RKO (cell line): Measurements from ENCODE around the gene TMEM205.
"Not testable (repeated sequence)": the region's sequence is repeated elsewhere in the genome, so short reads cannot be mapped to it uniquely, and the experiment has no call there.

Experiments
- DNase-seq: peaks from one replicate; pipeline ENCODE4 v3.0.0-alpha.2; 2016; ENCODE audit warnings: low spot score

The TMEM205 gene

DNA sequence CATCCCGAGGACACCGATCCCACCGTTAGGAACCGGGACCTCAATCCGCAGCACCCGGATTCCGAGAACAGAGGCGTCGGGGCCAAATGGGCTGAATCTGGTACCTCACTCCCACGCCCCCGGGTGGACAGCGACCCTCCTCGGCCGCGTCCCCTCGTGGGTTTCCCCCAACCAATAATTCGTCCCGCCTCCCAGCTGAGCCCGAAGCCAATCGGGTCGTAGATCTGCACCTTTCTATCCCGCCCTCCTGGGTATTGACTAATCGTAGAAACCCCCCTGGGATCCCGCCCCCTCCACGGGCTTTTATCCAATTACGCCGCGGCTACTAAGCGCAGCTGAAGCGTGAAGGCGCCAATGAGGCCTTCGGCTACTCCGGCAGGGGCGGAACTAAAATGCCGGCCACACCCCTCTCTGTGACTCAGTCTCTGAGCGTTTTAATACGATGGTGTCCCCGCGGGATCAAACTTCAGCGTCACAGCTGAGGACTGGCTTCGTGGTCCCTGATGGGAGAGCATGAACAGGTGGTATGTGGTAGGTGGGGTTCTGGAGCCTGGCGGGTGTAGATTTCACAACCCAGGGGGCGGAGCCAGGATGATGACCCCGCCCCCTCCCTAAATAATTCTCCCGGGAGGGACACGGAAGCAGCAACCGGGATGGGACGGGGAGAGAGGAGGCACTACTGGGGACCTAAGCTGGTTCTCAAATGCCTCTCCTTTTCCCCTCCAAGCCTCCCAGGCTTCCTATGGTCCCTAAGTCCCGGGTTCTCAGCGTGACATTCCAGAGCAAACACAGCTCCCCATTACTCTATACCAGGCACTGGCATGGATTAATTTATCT is at the start of gene TMEM205, which contains the start of gene CCDC159:
TSS of gene TMEM205 (minus strand) at position 165 of the 837 bp plus-strand sequence. CDS start 649 bp downstream, outside the sequence.
TSS of gene CCDC159 (plus strand) at position 416 of the 837 bp plus-strand sequence. CDS start at position 504, 88 bp downstream.
- DNase-seq = peak; percentile 99

DNA sequence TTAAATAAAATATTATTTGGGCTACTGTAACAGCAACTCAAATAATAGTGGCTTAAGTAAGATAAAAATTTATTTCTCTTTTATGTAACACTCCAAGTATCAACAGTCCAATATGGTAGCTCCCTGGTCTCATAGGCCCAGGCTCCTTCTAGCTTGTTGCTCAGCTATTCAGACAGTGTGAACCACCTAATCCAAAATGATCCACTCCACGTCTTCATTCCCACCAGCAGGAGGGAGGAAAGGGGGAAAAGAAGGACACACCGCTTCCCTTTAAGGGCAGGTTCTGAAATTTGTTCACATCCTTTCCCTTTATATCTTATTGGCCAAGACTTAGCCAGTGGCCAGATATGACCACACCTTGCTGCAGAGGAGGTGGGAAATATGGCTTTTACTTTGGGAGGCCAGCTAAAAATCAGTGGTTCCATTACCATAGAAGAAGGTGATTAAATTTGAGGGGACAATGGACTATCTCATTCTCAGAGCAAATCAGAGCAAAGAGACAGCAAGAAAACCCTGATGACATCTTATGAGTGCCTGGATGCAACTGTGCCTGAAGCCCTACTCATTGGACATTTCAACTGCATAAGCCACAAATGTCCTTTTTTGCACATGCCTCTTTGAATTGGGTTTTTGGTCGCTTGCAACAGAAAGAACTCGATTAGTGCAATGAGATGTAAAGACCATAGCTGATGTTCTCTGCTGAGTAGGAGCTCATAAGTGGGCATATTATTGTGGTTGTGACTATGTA is 45.0 kb upstream of the TMEM205 start:
- DNase-seq = no peak

DNA sequence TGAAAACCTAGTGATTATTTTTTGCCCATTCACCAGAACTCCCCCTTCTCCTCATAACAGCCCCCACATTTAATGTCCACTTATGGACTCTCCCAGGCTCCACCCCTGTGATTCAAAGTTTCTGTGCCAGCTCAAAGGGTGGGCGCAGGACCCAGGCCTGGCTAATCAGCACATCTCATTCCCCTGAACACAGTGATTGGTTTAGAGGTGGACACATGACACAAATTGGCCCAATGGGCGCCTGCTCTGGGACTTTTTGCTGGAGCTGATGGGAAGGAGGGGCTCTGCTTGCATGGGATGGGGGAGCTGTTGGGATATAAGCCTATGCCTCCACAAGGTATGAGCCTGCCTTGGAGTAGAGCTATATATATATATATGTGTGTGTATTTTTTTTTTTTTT is 44.3 kb upstream of the TMEM205 start:
- DNase-seq = no peak

DNA sequence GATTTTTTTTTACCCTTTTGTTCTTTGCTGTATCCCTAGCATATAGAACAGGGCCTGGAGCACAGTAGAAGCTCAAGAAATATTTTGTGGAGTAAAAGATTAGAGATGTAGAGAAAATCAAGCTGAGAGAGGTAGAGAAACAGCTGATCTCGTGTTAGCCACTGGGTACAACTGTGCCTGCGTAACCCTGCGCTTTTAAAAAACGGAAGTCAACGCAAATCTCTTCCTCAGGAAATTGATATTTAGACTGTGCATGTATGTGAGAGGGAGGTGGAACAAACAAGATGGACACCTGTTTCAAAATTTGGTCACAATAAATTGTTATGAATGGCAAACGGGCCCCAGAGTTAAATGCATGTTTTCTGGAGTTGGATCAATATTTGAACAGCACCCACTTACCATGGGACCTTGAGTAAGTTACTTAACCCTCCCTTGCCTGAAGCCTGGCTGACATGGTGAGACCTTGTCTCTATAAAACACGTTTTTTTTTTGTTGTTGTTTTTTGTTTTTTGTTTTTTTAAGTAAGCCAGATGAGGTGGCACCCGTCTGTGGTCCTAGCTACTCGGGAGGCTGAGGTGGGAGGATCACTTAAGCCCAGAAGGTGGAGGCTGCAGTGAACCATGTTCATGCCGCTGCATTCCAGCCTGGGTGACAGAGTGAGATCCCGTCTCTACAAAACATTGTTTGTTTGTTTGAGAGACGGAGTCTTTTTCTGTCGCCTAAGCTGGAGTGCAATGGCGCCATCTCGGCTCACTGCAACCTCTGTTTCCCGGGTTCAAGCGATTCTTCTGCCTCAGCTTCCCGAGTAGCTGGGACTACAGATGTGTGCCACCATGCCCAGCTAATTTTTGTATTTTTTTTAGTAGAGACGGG is 41.3 kb upstream of the TMEM205 start:
- no peak for DNase-seq

DNA sequence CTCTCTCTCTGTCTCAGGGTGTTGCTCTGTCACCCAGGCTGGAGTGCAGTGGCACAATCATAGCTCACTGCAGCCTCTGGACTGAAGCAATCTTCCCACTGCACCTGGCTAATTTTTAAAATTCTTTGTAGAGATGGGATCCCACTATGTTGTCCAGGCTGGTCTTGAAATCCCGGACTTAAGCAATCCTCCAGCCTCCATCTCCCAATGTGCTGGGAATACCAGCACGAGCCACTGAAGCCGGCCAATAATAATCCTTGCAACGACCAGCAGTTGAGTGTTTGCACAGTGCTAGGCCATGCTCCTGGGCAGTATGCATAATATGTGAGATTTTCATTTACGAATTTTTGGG is 38.7 kb upstream of the TMEM205 start:
- no peak for DNase-seq

DNA sequence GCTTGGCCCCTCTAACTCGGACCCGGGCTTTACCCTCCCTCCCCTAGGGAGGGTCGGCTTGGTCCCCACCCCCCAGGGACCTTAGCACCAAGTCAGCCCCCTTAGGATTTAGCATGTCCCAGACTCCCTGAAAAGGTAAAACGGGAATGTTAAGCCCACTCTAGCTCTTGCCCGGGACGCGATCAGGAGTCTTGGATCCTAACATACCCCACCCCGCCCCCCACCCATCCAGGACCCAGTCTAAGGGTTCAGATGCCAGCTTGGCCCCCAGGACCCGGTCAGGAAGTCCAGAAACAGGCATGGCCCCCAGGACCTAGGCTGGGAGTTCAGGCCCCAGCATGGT is 37.6 kb upstream of the TMEM205 start:
- no peak for DNase-seq

DNA sequence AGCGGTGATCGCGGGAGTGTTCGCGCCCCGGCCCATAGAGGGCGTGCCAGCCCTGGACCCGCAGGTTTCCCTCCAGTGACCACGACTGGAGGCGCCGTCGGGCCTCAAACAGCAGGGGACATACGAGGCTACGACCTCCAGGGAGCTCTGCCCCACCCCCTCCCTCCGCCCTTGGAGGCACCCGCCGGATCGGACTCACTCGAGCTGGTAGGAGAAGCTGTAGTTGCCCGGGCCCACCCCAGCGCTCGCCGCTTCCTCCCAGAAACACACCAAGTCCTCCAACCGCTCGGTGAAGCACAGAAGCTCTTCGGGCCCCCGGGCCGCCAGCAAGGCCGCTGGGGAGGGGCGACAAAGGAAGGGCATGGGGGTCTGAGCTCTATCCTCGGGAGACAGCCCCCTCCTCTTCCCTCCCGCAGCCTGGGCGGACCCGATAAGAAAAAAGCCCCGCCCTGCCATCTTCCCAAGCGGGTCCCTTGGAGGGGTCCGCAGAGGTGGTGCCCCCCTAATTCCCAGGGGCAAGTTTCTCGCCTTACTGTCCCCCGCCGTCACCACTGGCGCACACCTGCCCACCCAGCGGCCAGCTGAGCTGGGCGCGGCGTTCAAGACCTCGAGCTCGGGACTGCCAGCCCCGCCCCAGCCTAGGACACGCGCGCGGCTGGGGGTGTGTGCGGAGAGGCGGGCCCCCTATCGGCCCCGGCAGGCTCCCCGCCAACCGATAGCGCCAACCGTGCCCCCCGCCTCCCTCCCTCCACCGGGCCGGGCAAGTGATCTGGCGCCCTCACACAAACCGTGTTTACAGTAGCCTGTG is 37.0 kb upstream of the TMEM205 start:
- DNase-seq = no peak

DNA sequence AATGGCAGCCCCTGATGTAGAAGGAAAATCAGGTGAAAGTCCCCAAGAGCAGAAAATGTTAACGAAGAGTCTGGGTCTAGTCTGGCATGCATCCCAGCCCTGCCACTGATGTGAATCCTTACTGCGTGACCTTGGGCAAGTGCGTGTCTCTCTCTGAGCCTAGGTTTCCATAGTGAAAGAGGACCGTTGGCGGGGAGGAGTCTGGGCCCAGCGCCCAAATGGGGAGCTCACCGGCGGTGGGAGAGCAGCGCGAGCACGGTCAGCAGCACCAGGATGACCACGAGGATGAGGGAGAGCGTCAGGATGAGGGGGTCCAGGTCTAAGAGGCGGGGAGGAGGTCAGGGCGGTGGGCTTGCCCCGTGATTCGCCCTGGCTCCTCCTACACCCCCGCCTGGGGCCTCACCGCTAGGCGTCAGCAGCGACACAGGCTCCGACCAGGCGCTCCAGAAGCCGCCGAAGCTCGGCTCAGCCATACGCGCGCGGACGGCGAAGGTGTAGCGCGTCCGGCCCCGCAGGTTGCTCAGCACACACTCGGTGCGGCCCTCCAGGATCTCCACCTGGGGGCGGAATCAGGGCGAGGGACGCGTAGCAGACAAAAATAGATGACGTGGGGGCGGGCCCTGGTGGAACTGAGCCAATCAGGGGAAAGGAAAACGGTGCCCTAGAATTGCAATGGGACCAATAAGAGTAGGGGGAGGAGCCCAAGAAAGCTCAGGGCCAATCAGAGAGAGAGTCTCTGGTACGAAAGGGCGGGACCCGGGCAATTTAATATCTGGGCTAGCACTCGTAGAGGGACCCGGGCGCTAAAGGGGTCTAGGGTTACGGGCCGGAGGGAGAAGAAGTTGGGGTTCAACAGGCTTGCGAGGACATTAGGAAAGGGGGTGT is 34.8 kb upstream of the TMEM205 start:
- peak; percentile 98 for DNase-seq

DNA sequence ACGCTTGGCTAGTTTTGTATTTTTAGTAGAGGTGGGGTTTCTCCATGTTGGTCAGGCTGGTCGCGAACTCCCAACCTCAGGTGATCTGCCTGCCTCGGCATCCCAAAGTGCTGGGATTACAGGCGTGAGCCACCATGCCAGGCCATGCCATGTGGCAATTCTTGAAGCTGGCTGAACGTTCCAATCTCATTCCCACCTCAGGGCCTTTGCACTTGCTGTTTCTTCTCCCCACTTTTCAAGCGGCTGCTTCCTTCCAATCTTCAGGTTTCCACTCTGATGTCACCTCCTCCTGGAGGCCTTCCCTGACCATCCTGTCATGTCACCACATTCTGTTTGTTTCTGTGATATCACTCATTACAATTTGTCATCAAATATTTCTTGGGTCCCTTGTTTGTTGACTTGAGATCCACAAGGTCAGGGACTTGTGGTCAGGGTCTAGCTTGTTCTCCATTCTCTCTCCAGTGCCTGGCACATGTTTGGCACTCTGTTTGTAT is 33.8 kb upstream of the TMEM205 start:
- no peak for DNase-seq

DNA sequence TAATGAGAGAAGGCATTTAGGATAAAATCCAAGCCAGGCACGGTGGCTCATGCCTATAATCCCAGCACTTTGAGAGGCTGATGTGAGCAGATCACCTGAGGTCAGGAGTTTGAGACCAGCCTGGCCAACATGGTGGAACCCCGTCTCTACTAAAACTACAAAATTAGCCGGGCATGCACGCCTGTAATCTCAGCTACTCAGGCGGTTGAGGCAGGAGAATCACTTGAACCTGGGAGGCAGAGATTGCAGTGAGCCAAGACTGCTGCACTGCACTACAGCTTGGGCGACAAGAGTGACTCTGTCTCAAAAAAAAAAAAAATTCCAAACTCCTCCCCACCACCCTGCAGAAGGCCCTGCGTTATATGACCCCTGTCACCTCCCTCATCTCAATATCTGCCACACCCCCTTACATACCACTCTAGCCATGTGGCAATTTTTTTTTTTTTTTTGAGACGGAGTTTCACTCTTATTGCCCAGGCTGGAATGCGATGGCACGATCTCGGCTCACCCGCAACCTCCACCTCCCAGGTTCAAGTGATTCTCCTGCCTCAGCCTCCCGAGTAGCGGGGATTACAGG is 33.3 kb upstream of the TMEM205 start:
- not testable (repeated sequence) for DNase-seq

DNA sequence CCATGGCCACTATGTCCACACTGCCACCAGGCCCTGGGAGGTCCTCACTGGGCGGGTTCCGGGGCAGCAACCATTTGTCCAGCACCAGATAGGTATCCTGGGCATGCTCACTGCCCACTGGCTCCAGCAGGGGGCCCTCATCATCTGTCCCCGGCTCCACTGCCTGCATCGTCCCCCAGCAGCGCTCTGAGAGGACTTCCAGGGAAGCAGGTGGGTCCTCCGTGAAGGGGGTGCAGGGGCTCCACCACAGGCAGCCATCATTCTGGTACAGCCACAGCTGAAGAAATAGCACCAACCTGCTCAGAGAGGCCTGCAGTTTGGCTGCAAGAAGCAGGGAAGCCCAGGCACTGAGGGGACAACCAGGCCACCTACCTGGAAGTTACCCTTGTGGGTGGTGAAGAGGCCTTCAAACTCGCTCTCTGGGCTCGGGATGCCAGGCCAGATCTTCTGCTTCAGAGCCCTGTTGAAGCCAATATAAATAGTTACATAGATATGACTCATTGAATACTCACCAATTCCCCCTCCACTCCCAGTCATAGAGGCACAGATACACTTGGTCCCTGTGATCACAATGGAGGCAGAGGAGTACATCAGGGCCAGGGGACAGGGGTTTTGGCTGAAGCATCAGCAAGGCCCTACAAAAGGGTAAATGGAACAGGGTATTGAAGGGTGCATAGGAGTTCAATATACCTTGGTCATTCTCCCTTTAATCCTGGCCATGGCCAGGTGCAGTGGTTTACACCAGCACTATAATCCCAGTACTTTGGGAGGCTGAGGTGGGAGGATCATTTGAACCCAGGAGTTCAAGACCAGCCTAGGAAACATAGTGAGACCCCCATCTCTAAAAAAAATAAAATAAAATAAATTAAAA is 32.5 kb upstream of the TMEM205 start:
- DNase-seq = peak; percentile 90

DNA sequence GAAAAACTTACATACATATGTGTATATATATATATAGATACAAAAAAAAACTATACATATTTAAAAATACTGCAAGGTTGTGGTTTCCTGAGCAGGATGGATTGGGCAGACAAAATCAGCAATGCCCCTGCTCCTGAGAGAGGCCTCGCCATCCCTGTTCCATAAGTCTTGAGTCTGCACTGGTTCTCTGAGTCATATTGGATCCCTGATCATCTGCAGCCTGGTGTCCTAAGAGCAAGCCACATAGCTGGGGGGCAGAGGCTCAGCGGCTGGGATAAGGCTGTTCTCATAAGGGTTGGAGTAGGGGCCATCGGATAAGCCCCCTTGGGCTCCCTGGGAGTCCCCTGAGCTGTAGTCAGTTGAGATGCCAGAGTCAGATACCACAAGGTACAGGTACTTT is 31.7 kb upstream of the TMEM205 start:
- no peak for DNase-seq

DNA sequence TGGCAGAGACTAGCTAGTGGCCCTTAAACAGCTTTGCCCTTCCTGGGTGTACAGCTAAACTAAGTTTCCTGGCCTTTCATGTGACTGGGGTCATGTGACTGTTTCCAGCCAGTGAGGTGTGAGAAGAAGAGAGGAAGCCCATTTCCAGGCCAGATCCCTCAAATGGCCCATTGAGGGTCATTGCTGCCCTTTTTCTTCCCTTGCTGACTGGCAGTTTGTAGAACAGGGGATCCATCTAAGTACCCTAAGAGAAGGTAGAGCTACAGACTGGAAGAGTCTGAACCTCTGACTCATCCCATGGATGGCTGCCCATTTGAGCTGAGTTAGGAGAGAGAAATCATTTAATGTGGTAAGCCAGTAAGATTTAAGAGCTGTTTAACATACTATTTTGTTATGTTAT is 31.2 kb upstream of the TMEM205 start:
- DNase-seq = peak; percentile 78

DNA sequence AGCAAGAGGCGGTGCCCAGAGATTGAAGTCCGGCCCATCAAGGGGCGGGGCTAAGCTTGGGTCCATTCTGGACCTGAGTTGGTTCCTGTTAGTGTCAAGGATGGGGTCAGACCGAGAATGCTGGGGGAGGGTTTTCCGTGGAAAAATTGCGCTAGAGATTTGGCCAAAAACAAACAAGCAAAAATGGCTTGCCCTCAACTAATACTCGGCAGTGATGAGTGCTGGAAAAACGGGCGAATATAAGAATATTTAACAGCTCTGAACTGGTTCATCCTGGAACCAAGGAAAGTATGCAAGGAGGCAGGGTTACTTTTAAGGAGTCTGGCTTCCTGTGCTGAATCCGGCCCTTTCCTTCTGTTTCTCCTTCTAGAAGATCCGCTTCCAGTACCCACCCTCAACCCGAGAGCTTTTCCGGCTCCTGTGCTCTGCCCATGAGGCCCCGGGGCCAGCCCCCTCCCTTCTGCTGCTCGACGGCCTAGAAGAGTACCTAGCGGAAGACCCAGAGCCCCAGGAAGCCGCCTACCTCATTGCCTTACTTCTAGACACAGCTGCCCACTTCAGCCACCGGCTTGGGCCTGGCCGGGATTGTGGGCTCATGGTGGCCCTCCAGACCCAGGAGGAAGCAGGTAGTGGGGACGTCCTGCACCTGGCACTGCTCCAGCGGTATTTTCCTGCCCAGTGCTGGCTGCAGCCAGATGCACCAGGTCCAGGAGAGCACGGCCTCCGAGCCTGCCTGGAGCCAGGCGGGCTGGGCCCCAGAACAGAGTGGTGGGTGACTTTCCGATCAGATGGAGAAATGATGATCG is 29.3 kb upstream of the TMEM205 start:
- DNase-seq = peak; percentile 63

DNA sequence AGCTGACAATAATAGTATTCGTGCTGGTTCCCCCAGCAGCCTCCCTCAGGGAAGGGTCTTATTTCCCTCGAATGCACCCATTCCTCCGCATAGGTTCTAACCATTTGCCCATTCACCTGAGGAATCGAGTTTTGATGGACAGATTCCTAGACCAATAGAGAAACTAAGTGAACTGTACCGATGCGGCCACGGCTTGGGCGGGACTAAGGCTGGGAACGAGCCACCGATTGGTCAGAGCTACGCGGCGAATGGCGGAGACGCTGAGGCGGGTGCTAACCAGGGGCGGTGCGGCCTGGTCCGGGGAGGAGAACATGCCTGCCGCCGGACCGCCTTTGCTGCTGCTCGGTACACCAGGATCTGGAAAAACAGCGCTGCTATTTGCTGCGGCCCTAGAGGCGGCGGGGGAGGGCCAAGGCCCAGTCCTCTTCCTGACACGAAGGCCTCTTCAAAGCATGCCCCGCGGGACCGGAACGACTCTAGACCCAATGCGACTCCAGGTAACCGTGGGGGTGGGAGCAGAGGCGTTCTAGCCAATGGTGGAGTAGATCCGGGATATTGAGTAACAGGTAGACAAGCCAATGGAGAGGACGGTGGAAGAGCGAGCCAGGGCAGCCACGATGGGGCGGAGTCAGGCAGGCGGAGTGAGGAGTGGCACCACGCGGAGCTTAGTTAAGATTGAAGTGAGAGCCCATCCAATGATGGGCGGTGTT is 28.5 kb upstream of the TMEM205 start, which contains the start of gene SWSAP1:
TSS of gene SWSAP1 (plus strand) at position 234 of the 710 bp plus-strand sequence. CDS start at position 249, 15 bp downstream.
- DNase-seq = peak; percentile 100

DNA sequence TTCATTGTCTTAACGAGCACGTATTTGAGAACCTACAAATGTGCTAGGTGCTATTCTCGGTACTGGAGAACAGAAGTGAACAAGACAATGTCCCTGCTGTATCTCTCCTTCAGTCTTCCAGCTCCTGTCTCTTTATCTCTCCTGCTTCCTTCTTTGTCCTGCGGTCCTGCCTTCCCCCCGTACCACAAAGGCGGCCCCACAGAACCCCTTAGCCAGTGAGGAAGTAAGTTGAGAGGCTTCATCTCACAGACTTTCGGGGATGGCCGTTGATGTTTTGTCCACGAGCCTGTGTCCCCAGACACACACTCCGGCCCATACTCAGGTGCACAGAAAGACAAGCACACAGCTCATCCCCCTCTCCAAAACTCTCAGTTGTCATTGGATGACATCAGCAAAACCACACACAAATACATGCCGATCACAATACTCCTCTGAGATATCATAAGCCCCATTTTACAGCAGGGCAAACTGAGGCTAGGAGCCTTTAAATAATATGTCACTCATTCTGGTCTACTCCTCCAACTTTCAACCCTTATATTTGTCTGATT is 27.9 kb upstream of the TMEM205 start:
- no peak for DNase-seq
